Measurements from ENCODE around the gene TAS2R39. TPM values are rescaled to one million over a fixed set of nuclear protein-coding genes. Genes with fewer than 3 reads are reported as not detected.
"Not testable (repeated sequence)": the region's sequence is repeated elsewhere in the genome, so short reads cannot be mapped to it uniquely, and the experiment has no call there.

TAS2R39 gene
- total RNA-seq = not detected

- ChIA-PET POLR2A (no interaction called here), CTCF (no interaction called here)
These were observed at the start of gene TAS2R39 for GRCh38 chr7:143183024-143183423. Gene TAS2R39, plus strand, starts transcription at chr7:143183419. Its CDS starts 0 bp downstream, at chr7:143183419.

- CTCF ChIA-PET = no interaction called here
- POLR2A ChIA-PET = no interaction called here
These were observed 36.1 kb upstream of the TAS2R39 start for GRCh38 chr7:143147070-143147469.

GRCh38 chr7:143148050-143148449, 35.2 kb upstream of the TAS2R39 start:
- ChIA-PET POLR2A (no interaction called here), CTCF (no interaction called here)

GRCh38 chr7:143148651-143149050, 34.6 kb upstream of the TAS2R39 start:
- ChIA-PET CTCF (no interaction called here), POLR2A (no interaction called here)

- POLR2A ChIA-PET, CTCF ChIA-PET: not testable (repeated sequence)
These were observed 32.5 kb upstream of the TAS2R39 start for GRCh38 chr7:143150696-143151095.

GRCh38 chr7:143158617-143159016, 24.6 kb upstream of the TAS2R39 start:
- CTCF ChIA-PET, POLR2A ChIA-PET: not testable (repeated sequence)

GRCh38 chr7:143171697-143172096, 11.5 kb upstream of the TAS2R39 start:
- POLR2A ChIA-PET = no interaction called here
- CTCF ChIA-PET = interaction anchor here (0.6 to 1.1 kb wide), 2 partner anchors 8 to 144 kb away, joined by 3 to 5 read pairs; partner anchors contain the start of gene CLCN1

GRCh38 chr7:143172354-143172753, 10.9 kb upstream of the TAS2R39 start:
- ChIA-PET POLR2A (no interaction called here), CTCF (interaction anchor here (1.1 kb wide), 1 partner anchor 144 kb away, joined by 3 read pairs; the partner anchor contains the start of gene CLCN1)

GRCh38 chr7:143176128-143176527, 7.1 kb upstream of the TAS2R39 start:
- CTCF ChIA-PET = no interaction called here

GRCh38 chr7:143177374-143178119, 5.7 kb upstream of the TAS2R39 start:
- ChIA-PET CTCF (no interaction called here), POLR2A (no interaction called here)

More at GRCh38 chr7:143176128-143176527, 7.1 kb upstream of the TAS2R39 start:
- POLR2A ChIA-PET = no interaction called here

GRCh38 chr7:143180771-143181170, 2.4 kb upstream of the TAS2R39 start:
- POLR2A ChIA-PET = not testable (repeated sequence)

GRCh38 chr7:143181349-143181748, 1.9 kb upstream of the TAS2R39 start:
- CTCF ChIA-PET = no interaction called here

More at GRCh38 chr7:143180771-143181170, 2.4 kb upstream of the TAS2R39 start:
- CTCF ChIA-PET = not testable (repeated sequence)

GRCh38 chr7:143185551-143185950, 2.3 kb downstream of the TAS2R39 start:
- ChIA-PET CTCF (no interaction called here), POLR2A (no interaction called here)

More at GRCh38 chr7:143181349-143181748, 1.9 kb upstream of the TAS2R39 start:
- POLR2A ChIA-PET = no interaction called here

GRCh38 chr7:143188994-143189393, 5.8 kb downstream of the TAS2R39 start:
- ChIA-PET POLR2A (no interaction called here), CTCF (no interaction called here)

- POLR2A ChIA-PET = no interaction called here
- CTCF ChIA-PET = interaction anchor here (0.6 kb wide), 1 partner anchor 71 kb away, joined by 3 read pairs; no protein-coding TSS in a partner anchor
These were observed 10.7 kb downstream of the TAS2R39 start for GRCh38 chr7:143193880-143194279.

GRCh38 chr7:143199040-143199439, 15.8 kb downstream of the TAS2R39 start:
- ChIA-PET POLR2A (interaction anchor here (1.0 kb wide), 1 partner anchor 9 kb away, joined by 3 read pairs; no protein-coding TSS in a partner anchor), CTCF (no interaction called here)

GRCh38 chr7:143202161-143202560, 18.9 kb downstream of the TAS2R39 start:
- POLR2A ChIA-PET = no interaction called here
- CTCF ChIA-PET = interaction anchor here (3.8 kb wide), 1 partner anchor 13 kb away, joined by 18 read pairs; no protein-coding TSS in a partner anchor

GRCh38 chr7:143203386-143203785, 20.2 kb downstream of the TAS2R39 start:
- ChIA-PET POLR2A (interaction anchor here (0.6 kb wide), 1 partner anchor 686 kb away, joined by 3 read pairs; no protein-coding TSS in a partner anchor), CTCF (interaction anchor here (0.9 to 3.8 kb wide), 4 partner anchors 12 to 200 kb away, joined by 3 to 18 read pairs (median 4); no protein-coding TSS in a partner anchor)

- ChIA-PET CTCF (interaction anchor here (1.0 kb wide), 1 partner anchor 9 kb away, joined by 3 read pairs; no protein-coding TSS in a partner anchor), POLR2A (no interaction called here)
These were observed 22.5 kb downstream of the TAS2R39 start for GRCh38 chr7:143205560-143206293.

GRCh38 chr7:143210541-143210940, 27.3 kb downstream of the TAS2R39 start:
- CTCF ChIA-PET = no interaction called here
- POLR2A ChIA-PET = no interaction called here

- POLR2A ChIA-PET = not testable (repeated sequence)
- CTCF ChIA-PET = interaction anchor here (1.2 to 3.2 kb wide), 3 partner anchors 10 to 211 kb away, joined by 4 to 26 read pairs (median 18); no protein-coding TSS in a partner anchor
These were observed 30.3 kb downstream of the TAS2R39 start for GRCh38 chr7:143213478-143213877.

All from activated CD8-positive, alpha-beta memory T cell treated with anti-CD3 and anti-CD28 coated beads for 36 hours (primary cell).